Gastrocnemius medialis (tissue), 4 donors: ENCODE measurements around the gene GPR68. TPM values are rescaled to one million over a fixed set of nuclear protein-coding genes. Genes with fewer than 3 reads are reported as not detected.
"Not testable (repeated sequence)": the region's sequence is repeated elsewhere in the genome, so short reads cannot be mapped to it uniquely, and the experiment has no call there.

ENCODE experiments used
- ATAC-seq, 2 donors: fragments of 150-250 bp; one replicate each; pipeline ENCODE4 v1.9.1; 2016
- DNase-seq, 2 donors: peaks; one replicate each; pipeline ENCODE4 v3.0.0-alpha.2; 2019
- H3K27ac ChIP-seq, 4 donors: fragments of 200-600 bp; sonication (generic); 1 replicate in 1 of 4; 2 replicates in 3 of 4; pipeline ENCODE4 v1.5.1; 2016 to 2018; ENCODE audit warnings: mild to moderate bottlenecking in 2 of 4, moderate library complexity in 1 of 4
- H3K27me3 ChIP-seq, 3 donors: fragments of 200-600 bp; sonication (generic) in 2 of 3; 1 replicate in 1 of 3; 2 replicates in 2 of 3; pipeline versions ENCODE4 v1.5.1 to v1.6.0; 2016 to 2019; ENCODE audit warnings: mild to moderate bottlenecking in 1 of 3, moderate library complexity in 1 of 3
- H3K36me3 ChIP-seq, 2 donors: fragments of 200-600 bp; sonication (generic) in 1 of 2; one replicate each; pipeline ENCODE4 v1.5.1; 2017 to 2018
- H3K4me1 ChIP-seq, 2 donors: fragments of 200-600 bp; sonication (generic) in 1 of 2; one replicate each; pipeline ENCODE4 v1.5.1; 2016 to 2017; ENCODE audit warnings: mild to moderate bottlenecking in 2 of 2
- H3K4me3 ChIP-seq, 4 donors: fragments of 200-600 bp; sonication (generic) in 3 of 4; 1 replicate in 1 of 4; 2 replicates in 3 of 4; pipeline ENCODE4 v1.5.1; 2016 to 2019; ENCODE audit warnings: mild to moderate bottlenecking in 2 of 4
- H3K9me3 ChIP-seq, 3 donors: fragments of 200-600 bp; sonication (generic) in 2 of 3; 1 replicate in 1 of 3; 2 replicates in 2 of 3; pipeline ENCODE4 v1.5.1; 2016 to 2019
- CTCF ChIP-seq, 5 experiments: fragments of 450-650 bp in 3 of 5; fragments of 200-600 bp in 2 of 5; sonication (generic) in 2 of 5; IDR thresholded peaks in 4 of 5; conservative IDR thresholded peaks in 1 of 5; 1 replicate in 4 of 5; 2 replicates in 1 of 5; pipeline ENCODE4 v1.5.1; 2016 to 2019; ENCODE audit warnings: antibody characterized with exemption in 5 of 5, mild to moderate bottlenecking in 3 of 5, moderate library complexity in 3 of 5
- POLR2A ChIP-seq, 2 donors: fragments of 450-650 bp; IDR thresholded peaks; one replicate each; pipeline ENCODE4 v1.6.1; 2017; ENCODE audit warnings: antibody characterized with exemption in 2 of 2, mild to moderate bottlenecking in 2 of 2, moderate library complexity in 2 of 2
- in situ Hi-C, 4 donors: fragments of 200-750 bp; cut with MboI; loops; one replicate each; pipeline versions ENCODE4 v1.15.0 to v1.8.0; 2017; ENCODE audit warnings: low sequenced_read_pairs in 4 of 4
- intact Hi-C: fragments of 100-400 bp; cut with DNase I; formaldehyde crosslinking; loops from one replicate; pipeline ENCODE4 v1.15.1; 2023; ENCODE audit warnings: low total_unique reads
- total RNA-seq, 4 donors: library from RNA; depleted of rRNA; stranded (reverse); fragments of >200 nt; gene quantifications; one replicate each; pipeline versions ENCODE4 v1.1.0 to v1.2.3, GENCODE V29; 2016

Gene GPR68
- total RNA-seq, 4 donors from 2014 or later, result 0.07 TPM; not detected in 3

- no peak for DNase-seq
- no peaks in the 10 kb centered on the region for H3K4me1 ChIP-seq
- H3K27ac ChIP-seq, result no peak overlapping the region
- H3K27me3 ChIP-seq, result no peaks in the 10 kb centered on the region
- no peaks in the 10 kb centered on the region for H3K9me3 ChIP-seq
- H3K36me3 ChIP-seq, result peaks cover 0 to 65% of the 10 kb centered on the region in 2 donors
- ATAC-seq, result peak in 1 of 2 donors; percentile 58
- TF ChIP-seq CTCF (IDR thresholded peaks at IDR 0.05 in 4 of 5, conservative IDR thresholded peaks at IDR 0.05 in 1 of 5) (no peak), POLR2A (IDR thresholded peaks at IDR 0.05) (no peak)
- no peak overlapping the region for H3K4me3 ChIP-seq
- in situ Hi-C loops, result no loop called here
- intact Hi-C loops, result no loop called here
Measured at GRCh38 chr14:91228112-91229004, 16.1 kb downstream of the GPR68 start.

- in situ Hi-C loops, result no loop called here
- ATAC-seq, result no peak
Measured at GRCh38 chr14:91227183-91227628, 17.3 kb downstream of the GPR68 start.

GRCh38 chr14:91226360-91226759 is 18.1 kb downstream of the GPR68 start:
- in situ Hi-C loops, result not testable (repeated sequence)

More at GRCh38 chr14:91227183-91227628, 17.3 kb downstream of the GPR68 start:
- Histone ChIP-seq H3K4me1 (no peaks in the 10 kb centered on the region), H3K27ac (no peak overlapping the region), H3K27me3 (no peaks in the 10 kb centered on the region), H3K9me3 (no peaks in the 10 kb centered on the region), H3K4me3 (no peak overlapping the region), H3K36me3 (peaks cover 0 to 65% of the 10 kb centered on the region in 2 donors)
- DNase-seq, result no peak
- TF ChIP-seq CTCF (IDR thresholded peaks at IDR 0.05 in 4 of 5, conservative IDR thresholded peaks at IDR 0.05 in 1 of 5) (no peak), POLR2A (IDR thresholded peaks at IDR 0.05) (no peak)
- intact Hi-C loops, result no loop called here

GRCh38 chr14:91225025-91225424 is 19.5 kb downstream of the GPR68 start:
- TF ChIP-seq POLR2A (IDR thresholded peaks at IDR 0.05) (no peak), CTCF (IDR thresholded peaks at IDR 0.05 in 4 of 5, conservative IDR thresholded peaks at IDR 0.05 in 1 of 5) (no peak)
- H3K9me3 ChIP-seq, result no peaks in the 10 kb centered on the region
- H3K36me3 ChIP-seq, result peaks cover 0 to 53% of the 10 kb centered on the region in 2 donors
- in situ Hi-C loops, result no loop called here
- H3K27ac ChIP-seq, result no peak overlapping the region
- H3K4me1 ChIP-seq, result no peaks in the 10 kb centered on the region
- DNase-seq, result no peak
- H3K4me3 ChIP-seq, result no peak overlapping the region
- no peaks in the 10 kb centered on the region for H3K27me3 ChIP-seq
- intact Hi-C loops, result no loop called here
- no peak for ATAC-seq

More at GRCh38 chr14:91226360-91226759, 18.1 kb downstream of the GPR68 start:
- H3K4me3 ChIP-seq, intact Hi-C loops, ATAC-seq, H3K27me3 ChIP-seq, DNase-seq, H3K9me3 ChIP-seq, H3K4me1 ChIP-seq, H3K27ac ChIP-seq: not testable (repeated sequence)
- H3K36me3 ChIP-seq, result peaks cover 0 to 65% of the 10 kb centered on the region in 2 donors

GRCh38 chr14:91223028-91223783 is 21.3 kb downstream of the GPR68 start:
- Histone ChIP-seq H3K4me3 (no peak overlapping the region), H3K36me3 (peaks cover 0 to 38% of the 10 kb centered on the region in 2 donors), H3K9me3 (no peaks in the 10 kb centered on the region), H3K4me1 (no peaks in the 10 kb centered on the region), H3K27ac (no peak overlapping the region), H3K27me3 (no peaks in the 10 kb centered on the region)
- ATAC-seq (no peak), DNase-seq (no peak)
- intact Hi-C loops (no loop called here), in situ Hi-C loops (no loop called here)
- TF ChIP-seq CTCF (IDR thresholded peaks at IDR 0.05 in 4 of 5, conservative IDR thresholded peaks at IDR 0.05 in 1 of 5) (no peak), POLR2A (IDR thresholded peaks at IDR 0.05) (no peak)
